ENCODE results near the gene KRTAP25-1.

Gene KRTAP25-1

DNA sequence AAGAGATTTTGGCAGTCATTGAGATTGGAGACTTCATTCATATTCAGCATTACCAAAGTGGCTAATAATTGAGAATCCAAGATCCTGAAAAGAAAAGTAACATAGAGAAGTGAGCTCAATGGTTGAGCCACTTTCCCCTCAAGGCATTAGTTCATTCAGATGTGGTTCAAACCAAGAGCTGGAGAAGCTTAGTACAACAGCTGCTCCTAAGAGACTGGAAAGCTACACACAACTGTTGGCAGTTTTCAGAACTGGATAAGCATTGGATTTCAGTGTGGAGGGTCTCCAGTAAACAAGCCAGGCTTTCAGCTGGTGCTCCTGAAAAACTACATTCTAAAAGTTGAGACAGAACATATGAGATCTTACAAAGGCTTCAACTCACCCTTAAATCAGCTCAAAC is 44.3 kb downstream of the KRTAP25-1 start:
- no peak for FAIRE-seq

DNA sequence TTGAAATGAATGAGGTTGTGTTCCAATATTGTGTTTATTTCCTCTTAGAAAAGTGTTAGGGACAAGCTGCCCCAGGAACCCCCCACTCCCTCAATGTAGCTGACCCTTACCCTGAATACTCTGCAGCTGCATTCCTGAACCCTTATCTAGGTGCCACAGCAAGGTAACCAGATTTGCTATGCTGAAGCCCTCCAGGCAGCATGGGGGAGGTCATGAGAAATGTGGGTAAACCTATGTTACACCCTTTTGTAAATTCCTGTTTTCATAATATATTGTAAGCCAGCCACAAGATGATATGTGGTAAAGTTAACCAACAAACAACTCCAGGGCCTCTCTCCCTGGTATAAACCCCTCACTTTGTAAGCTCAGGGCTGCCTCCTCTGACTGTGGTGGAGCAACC is 45.6 kb downstream of the KRTAP25-1 start:
- no peak for FAIRE-seq

DNA sequence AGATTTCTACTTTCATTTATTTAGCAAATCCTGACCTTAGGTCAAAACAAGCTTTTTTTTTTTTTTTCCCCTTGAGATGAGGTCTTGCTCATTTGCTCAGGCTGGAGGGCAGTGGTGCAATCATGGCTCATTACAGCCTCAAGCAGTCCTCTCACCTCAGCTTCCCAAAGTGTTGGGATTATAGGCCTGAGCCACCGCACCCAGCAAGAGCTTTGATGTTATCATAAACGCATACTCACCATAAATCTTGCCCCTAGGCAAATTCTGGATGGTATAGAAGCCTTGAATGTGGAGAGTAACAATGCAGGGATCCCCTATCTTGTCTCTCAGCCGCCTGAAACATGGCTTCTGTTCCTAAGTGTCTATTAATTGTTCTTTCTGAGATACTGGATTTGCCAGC is 48.7 kb downstream of the KRTAP25-1 start:
- FAIRE-seq: no peak
